Stimulated activated CD8-positive, alpha-beta memory T cell treated with anti-CD3 and anti-CD28 coated beads, Interleukin-12 subunit alpha, Interleukin-12 subunit beta, amount 100 ng/mL, for 1 hour (primary cell): ENCODE measurements around the gene RIMS4.
"Not testable (repeated sequence)": the region's sequence is repeated elsewhere in the genome, so short reads cannot be mapped to it uniquely, and the experiment has no call there.

Experiments used
- DNase-seq: peaks from one replicate; pipeline ENCODE4 v3.0.0-alpha.2; 2020; ENCODE audit warnings: low read depth

Gene RIMS4

DNA sequence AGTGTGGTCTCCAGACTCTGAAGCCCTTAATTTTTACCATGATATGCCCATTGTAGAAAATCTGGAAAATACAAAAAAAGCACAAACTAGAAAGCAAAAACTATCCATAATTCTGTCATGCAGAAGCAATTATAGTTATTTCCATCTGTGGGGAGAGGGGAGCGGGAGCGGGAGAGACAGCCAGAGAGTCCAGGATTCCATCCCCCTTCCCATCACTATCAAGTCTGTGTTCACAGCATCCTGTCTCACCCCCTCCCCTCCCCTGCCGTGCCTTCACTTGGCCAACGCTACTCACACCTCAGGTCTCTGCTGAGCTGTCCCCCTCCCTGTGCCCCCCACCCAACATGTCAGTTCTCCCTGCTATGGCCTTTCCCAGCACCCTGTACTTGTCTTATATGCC, 14.5 kb downstream of the RIMS4 start:
- no peak for DNase-seq

DNA sequence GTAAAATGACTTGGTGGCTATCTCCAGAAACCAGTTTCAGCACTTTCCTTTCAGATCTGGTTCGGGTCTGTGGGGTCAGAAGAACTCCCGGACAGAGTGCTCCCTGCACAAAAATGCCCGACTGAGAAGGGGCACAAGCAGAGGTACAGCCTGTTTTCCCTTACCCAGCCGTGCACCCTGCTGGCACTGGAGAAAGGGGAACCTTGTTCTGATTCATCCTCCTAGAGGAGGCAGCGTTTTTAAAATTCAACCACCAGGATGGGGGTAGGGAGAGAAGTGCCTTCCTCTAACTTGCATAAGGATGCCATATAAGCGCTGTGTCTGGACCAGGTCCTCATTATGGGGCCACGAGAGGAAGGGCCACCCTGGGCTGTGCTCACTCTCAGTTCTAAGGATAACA, 17.6 kb downstream of the RIMS4 start:
- DNase-seq, result no peak

DNA sequence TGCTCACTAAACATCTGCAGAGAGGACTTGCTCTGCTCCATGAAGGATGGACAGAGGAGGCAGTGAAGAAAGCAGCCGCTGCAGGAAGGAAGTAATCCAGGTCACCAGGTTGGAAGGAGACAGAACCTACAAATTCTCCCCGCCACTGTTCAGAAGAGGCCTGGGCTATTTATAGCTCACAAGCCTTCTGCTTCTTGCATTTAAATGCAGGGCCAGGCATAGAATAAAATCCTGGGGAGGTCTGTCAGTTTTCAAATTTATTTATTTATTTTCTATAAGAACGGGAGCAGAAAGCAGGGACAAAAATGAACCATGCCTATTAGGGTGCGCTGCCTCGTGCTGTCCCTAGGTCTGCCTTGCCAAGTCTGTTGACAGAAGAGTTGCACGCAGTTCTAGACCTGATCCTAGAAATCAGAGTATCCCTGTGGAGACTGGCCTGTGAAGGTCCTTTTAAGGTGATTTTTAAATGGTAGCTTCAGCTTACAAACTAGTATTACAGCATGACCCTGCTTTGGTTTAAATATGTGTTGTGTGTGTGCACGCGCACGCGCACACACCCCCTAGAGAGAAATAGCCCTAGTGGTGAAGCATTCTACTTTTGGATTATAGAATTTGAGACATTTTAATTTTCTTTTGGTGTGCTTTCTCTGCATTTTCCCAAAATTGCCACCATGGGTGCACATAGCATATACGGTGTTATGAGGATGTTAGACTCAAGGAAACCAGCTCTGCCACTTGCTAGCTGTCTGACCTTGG, 19.5 kb downstream of the RIMS4 start:
- no peak for DNase-seq

DNA sequence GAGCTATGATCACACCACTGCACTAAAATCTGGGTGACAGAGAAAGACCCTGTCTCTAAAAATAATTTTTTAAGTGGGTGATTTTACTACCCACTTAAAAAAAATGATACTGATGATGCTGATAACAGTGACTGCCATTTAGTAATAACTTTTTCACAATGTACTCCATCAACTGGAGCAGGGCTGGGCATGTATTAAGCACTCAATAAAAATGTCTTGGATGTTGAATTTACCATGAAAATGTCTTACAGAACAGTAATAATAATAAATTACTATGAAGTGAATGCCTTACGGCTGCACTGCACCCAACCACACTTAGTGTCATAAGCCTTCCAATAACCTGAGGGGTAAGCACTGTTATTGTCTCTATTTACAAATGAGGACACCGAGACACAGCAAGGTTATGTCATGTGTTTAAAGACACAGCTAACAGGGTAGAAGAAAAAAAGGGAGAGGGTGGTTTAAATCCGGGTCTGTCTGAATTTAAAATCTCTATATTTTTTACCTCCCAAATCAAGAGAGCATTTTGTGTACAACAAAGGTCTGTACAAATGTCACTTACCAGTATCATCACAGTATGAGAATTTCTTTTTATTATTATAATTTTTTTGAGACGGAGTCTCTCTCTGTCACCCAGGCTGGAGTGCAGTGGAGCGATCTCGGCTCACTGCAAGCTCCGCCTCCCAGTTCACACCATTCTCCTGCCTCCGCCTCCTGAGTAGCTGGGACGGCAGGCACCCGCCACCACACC, 21.5 kb downstream of the RIMS4 start:
- no peak for DNase-seq

DNA sequence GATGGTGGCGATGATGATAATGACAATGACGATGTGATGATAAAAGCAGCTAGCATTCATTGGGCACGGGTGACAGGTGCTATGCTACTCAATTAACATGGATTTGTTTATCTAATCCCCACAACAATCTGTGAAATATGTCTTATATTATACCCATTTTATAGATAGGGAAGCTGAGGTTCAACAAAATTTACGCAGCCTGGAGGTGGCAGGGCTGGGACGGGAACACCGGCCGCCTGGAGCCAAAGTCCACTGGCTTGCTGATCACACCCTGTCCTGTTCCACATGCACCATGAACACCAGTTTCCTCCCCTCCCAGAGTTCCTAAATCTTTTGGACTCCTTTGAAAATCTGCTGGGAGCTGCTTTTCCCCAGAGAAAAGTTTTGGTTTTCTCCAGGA, 23.0 kb downstream of the RIMS4 start:
- no peak for DNase-seq

DNA sequence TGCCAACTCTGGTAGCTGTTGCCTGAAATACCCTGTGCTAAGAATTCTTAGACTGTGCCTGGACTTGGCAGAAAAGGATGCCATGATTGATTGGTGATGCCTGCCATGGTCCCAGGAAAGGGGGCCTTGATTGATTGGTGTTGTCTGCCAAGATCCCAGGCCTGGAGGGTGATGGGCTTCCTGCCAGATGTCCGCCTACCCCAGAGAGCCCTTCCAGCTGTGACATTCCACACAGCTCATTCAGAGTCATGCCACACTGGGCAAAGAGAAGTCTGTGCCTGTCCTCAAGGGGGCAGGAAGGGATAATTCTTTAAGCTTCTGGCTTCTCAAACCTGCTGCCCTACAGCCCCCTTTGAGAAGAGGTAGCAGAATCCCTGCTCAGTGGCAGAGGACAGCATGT, 24.6 kb downstream of the RIMS4 start:
- no peak for DNase-seq

DNA sequence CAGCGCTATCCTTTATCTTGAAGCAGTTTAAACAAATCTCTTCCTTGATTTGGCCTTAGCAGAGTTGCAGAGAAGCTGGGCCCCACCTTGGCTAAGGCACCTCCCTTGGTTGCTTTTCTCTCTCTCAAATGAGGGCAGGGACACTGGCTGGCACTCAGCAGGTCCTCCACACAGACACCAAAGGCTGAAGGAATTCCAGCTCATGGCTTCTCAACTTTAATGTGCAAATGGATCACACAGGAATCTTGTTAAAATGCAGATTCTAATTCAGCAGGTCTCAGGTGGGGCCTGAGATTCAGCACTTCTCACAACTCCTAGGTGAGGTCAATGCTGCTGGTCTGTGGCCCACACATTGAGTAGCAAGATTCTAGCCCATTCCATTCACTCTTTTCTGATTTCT, 25.7 kb downstream of the RIMS4 start:
- no peak for DNase-seq

DNA sequence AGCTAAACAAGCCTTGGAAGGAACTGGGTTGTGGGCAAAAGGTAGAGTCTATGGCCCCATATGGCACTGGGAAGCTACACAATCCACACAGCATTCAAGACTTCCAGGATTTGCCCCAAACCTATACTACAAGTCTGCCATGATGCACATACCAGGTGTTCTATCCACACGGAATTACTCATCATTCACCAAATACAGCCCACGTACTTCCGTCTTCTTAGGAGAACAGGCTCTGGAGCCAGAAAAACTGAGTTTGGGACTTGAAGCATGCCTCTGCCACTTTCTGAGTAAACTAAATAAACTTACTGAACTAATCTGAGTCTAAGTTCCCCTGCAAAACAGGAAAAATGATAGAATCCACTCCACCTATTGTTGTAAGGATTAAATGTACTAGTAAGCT, 28.6 kb downstream of the RIMS4 start:
- no peak for DNase-seq

DNA sequence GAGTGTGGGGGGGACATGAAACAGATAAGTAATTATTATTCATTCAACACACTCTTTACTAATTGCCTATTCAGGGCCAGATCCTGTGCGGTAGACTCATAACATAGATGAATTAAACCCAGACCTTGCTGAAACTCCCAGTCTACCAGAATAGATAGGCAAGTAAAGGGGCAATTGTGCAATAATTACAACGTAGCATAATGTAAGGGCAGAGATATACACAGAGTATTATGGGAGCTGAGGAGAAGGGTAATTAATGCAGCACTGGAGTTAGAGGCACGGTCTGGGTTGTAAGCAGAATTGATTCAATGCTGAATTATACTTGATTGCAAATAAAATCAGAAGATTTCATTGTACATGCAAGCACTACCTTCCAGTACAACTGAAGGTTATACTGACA, 29.2 kb downstream of the RIMS4 start:
- DNase-seq, result no peak

DNA sequence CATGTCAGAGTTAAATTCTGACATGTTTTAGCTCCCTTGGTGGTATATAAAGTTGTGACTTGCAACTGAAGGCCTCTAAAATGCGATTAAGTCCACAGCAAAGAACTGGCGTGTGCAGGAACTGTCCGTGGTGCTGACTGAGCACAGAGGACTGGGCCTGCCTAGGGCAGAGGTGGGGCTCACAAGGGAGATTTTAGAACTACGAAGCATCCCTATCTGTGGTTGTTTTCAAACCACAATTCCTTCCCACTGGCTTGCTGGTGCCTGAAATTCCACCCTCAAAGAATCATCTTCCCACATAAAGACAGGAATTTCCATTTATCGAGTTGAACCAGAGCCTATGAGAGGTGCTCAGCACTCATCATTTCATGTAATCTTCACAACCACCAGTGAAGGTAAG, 30.1 kb downstream of the RIMS4 start:
- DNase-seq, result peak; percentile 9

DNA sequence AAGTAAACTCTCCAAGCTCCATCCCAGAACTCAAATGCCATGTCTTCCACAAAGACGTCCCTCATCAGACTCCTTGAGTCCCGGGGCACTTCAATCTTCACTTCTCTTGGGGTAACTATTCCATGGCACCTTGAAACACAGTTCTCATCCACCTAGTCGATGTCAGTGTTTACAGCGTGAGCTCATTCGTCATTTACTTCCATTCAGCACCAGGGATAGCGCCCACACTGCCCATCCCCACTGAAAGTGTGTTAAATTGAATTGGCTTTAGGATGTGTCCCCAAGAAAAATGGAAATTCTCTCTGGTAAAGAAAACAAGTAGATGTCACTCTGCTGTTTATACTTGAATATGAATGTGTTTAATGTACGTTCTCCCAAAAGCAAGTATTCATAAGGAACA, 33.4 kb downstream of the RIMS4 start:
- DNase-seq, result no peak

DNA sequence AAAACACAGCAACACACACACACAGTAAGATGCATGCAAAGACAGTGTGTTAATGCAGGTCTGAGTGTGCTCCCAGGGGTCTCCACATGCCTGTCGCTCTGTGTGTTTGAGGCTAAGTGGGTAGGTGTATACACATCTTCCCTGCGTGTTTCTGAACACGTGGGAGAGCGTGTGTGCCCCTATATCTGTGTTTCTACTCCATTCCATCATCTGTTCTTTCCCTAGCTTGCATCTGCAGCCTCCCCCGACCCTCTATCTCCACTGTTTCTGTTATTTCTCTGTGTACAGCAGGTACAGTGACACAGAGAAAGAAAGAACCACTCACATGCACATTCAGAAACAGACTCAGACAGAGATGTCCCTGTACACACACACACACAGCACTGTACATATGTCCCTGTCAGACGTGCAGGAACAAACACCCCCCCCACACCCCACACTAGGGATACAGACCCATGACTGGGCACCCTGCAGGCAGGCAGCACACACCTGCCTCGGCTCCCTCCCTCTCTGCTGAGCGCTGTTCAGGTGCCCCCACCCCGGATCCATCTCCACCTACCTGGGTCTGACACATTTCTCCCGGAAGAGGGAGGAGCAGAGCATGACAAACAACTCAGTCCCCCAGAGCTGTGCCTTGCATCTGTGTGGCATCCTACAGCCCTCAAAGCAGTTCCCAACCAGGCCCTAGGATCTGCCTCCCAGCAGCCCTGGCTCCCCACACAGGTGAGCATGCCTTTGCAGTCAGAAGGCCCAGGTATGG, 37.1 kb downstream of the RIMS4 start:
- no peak for DNase-seq

DNA sequence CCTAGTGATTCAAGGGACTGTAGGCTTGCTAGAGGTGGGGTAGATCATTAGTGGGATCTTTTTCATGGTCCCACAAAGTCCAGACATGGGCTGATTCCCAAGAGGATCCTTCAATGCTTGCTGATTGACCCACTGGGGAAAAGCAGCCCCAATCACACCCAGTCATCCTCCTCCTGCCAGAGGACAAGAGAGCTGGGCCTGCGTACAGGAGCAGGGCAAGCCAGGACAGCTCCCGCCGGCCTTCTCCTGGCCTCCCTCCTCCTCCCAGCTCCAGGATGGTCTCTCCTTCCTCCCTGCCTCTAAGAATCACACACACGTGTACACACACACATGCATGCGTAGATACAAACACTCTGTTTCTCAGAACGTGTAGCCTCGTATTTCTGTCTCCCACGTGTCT, 37.7 kb downstream of the RIMS4 start:
- no peak for DNase-seq

DNA sequence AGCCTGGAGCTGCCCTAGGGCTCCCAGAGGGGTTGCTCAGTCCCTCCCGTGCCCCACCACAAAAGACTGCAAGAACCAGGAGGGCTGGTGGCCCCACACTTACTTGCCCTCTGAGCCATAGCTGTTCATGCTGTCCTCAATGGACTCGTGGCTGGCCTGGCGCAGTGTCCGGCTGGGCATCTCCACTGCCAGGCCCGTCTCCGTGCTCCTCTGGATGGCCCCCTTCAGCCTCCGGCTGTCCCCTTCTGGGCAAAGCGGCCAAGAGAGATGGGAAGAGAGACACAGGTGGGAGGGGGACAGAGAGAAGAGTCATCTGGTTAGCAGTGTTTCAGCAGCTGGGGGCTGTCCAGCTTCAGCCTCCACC, 39.2 kb downstream of the RIMS4 start:
- DNase-seq, result no peak

DNA sequence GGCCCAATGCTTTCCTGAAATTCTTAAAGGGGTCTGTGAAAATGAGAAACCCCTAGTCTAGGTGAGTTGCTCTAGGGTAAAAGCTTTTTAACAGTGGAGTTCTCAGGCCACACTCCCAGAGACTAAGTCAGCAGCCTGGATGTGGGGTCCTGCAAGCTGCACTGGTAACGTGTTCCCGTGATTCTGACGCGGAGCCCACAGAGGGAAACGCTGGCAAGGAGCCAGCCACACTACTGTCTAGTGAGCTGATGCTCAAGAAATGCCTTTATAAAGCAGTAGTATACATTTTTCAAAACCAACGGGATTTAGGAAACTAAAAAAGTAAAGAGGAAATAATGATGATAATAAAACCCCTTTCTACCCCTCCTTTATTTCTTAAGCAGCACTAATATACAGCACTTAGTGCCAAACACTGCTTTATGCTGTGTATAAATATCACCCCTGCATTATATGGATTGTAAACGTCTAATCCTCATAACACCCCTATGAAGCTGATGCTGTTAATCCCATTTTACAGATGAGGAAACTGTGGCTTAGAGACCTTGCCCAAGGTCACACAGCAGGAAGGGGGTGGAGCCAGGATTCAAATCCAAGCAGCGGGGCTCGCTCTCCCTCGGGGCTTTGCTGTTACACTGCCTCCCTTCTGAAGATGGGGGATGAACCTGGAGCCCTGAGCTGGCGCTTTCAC, 39.7 kb downstream of the RIMS4 start:
- DNase-seq, result no peak

DNA sequence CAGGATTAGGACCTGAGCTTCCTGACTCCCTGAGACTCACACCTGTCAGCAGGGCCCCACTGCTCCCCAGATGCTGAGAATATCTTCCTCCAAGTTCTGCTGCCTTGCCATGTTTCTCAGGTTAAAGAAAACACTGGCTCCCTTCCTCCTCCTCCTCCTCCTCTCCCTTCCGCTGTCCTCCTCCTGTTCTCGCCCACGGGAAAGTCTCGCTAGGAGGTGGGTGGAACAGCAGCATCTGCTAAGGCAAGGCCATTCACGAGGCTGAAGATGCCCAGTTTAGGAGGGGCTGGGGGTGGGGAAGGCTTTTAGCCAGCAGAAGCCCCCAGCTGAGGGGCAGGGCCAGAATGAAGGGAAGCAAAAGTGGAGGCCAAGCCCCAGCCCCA, 40.9 kb downstream of the RIMS4 start:
- no peak for DNase-seq

DNA sequence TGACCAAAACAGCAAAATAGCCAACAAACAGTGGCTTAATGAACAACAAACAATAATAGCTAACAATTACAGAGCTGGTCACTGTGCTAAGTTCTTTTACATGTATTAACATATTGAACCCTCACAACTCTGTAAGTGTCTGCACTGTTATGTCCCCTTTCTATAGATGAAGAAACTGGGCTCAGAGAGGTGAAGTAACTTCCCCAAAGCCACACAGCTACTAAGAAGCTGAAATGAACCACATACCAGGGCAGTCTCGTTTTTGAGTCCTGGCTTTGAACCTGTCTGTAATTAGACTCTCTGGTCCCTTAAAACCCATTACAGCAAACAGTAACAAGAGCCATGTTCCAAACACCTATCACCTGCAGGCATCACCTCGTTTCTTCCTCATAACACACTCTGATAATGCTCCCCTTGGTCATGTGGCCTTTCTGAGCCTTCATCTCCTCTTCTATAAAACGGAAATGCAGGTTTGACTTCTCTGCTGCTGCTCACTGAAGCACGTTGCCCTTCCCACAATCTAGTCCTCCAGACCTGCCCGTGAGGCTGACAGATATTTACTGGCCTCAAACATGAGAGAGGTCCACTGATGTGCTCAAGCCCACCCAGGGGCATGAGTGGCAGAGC, 41.4 kb downstream of the RIMS4 start:
- no peak for DNase-seq

DNA sequence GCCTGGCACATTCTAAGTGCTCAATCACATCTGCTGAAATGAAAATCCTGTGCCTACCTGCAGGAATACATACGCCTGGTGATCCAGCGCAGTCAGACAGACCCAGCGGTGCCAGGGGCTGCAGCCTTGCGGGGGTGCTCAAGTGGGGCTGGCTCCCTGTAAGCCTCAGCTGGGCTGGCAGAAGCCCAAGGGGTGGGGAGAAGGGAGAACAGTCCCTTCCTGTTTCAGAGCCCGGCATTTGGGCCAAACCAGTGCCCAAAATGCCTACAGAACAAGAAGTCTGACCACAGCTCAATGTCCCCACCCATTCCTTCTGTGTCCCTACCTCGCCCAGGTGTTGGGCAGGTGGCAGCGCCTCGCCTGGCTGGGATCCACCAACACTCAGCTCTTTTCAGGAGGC, 42.1 kb downstream of the RIMS4 start:
- no peak for DNase-seq

DNA sequence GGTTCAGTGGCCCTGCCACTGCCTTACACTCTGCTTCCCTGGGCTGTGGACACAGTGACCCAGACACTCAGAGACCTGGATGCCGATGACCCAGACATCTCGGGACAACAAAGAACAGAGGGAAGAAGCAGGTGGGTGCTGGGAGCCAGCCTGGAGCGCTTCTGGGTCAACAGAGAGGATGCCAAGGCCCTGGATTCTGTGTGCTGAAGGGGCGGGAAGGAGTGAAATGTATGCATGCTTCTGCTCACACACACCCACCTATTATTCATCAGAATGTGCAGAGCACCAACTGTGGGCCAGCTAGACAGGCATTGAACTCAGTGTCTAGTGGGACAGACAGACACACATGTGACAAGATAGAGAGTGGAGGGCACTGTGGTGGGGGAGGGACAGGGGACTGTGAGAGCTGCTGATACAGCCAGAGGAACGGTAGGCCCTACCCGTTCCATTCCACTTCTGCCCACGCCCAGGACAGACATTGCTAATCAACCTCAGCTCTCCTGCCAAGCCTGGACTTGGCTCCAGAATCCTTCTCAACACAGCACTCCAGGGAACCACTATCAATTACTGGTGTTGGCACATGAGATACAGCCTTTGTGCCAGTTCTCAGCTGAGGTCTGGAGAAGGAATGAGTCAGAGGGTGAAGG, 44.5 kb downstream of the RIMS4 start:
- no peak for DNase-seq

DNA sequence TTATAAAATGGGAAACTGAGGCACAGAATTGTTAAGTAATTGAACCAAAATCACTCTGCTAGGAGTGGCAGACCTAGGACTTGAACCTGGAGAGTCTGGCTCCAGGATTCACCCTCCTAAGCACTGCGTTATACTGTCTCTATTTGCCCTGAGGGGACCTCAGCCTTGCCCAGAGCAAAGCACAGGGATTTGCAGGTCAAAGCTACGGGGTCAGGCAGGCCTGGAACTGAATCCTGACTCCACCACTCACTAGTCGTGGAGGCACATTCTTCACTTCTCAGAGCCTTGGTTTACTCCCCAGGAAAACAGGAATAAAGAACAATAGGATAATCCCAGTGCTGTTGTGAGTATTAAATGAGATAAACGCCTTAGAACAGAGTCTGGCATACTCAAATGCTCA, 45.3 kb downstream of the RIMS4 start:
- DNase-seq, result no peak

DNA sequence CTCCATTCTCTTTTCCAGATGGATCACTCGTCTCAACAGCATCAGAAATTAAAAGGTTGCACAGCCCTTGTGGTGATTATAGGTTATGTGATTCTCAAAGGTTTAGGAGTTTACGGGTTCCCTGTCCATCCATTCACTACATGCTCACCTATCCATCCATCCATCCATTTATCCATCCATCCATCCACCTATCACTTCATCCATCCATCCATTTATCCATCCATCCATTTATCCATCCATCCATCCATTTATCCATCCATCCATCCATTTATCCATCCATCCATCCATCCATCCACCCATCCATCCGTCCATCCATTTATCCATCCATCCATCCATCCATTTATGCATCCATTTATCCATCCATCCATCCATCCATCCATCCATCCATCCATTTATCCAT, 46.5 kb downstream of the RIMS4 start:
- not testable (repeated sequence) for DNase-seq
